Effector memory CD8-positive, alpha-beta T cell (primary cell): ENCODE measurements around the gene SIL1.
"Not testable (repeated sequence)": the region's sequence is repeated elsewhere in the genome, so short reads cannot be mapped to it uniquely, and the experiment has no call there.

Experiments used
- ATAC-seq: fragments of 150-1000 bp; cut with Tn5 transposase; replicated peaks from 2 replicates; pipeline ENCODE4 v1.10.0; 2021; ENCODE audit warnings: mild to moderate bottlenecking, moderate library complexity
- DNase-seq, 3 experiments: peaks; one replicate each; pipeline ENCODE4 v3.0.0; 2021
- H3K27ac Mint-ChIP-seq, 2 donors: one replicate each; pipeline ENCODE4 v1.8.0; 2022; ENCODE audit warnings: mild to moderate bottlenecking in 2 of 2, mixed read lengths in 2 of 2, moderate library complexity in 2 of 2
- H3K27me3 Mint-ChIP-seq, 2 donors: one replicate each; pipeline ENCODE4 v1.8.0; 2022; ENCODE audit warnings: mixed read lengths in 2 of 2
- H3K36me3 Mint-ChIP-seq: one replicate; pipeline ENCODE4 v1.8.0; 2022; ENCODE audit warnings: mild to moderate bottlenecking, moderate library complexity, mixed read lengths; ENCODE audit not compliant: insufficient read depth
- H3K4me1 Mint-ChIP-seq, 2 donors: one replicate each; pipeline ENCODE4 v1.8.0; 2022; ENCODE audit warnings: low read depth in 2 of 2, mixed read lengths in 2 of 2
- H3K4me3 Mint-ChIP-seq, 2 donors: one replicate each; pipeline ENCODE4 v1.8.0; 2022; ENCODE audit warnings: mild to moderate bottlenecking in 2 of 2, mixed read lengths in 2 of 2, moderate library complexity in 2 of 2
- H3K9me3 Mint-ChIP-seq, 2 donors: one replicate each; pipeline ENCODE4 v1.8.0; 2022; ENCODE audit warnings: mixed read lengths in 2 of 2

The SIL1 gene

DNA sequence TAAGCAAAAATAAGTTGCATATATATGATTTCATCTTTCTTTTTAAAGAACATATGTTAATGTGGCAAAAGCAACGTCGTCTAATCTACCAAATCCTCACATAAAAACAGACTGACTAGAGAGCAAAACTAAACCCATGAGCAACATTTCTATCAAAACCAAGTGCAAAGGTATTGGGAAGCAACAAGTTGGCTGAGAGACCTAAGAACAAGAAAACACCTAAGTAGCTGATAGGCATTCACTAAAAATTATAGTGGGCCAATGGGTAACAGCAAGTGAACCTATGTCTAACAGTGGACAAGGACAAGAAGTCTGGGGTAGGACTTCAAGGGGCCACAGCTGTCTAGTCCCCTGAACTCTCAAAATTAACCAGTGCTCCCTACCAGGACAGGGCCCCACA lies 130.1 kb downstream of the SIL1 start:
- H3K27ac Mint-ChIP-seq: peak overlapping the region; percentile 10 to 73
- DNase-seq (no peak), ATAC-seq (no peak)
- no peaks in the 10 kb centered on the region for H3K9me3 Mint-ChIP-seq
- H3K4me3 Mint-ChIP-seq: peak overlapping the region in 1 of 2 donors; percentile 1
- H3K36me3 Mint-ChIP-seq: no peaks in the 10 kb centered on the region
- peaks cover 8 to 16% of the 10 kb centered on the region in 2 donors for H3K4me1 Mint-ChIP-seq
- H3K27me3 Mint-ChIP-seq: no peaks in the 10 kb centered on the region

DNA sequence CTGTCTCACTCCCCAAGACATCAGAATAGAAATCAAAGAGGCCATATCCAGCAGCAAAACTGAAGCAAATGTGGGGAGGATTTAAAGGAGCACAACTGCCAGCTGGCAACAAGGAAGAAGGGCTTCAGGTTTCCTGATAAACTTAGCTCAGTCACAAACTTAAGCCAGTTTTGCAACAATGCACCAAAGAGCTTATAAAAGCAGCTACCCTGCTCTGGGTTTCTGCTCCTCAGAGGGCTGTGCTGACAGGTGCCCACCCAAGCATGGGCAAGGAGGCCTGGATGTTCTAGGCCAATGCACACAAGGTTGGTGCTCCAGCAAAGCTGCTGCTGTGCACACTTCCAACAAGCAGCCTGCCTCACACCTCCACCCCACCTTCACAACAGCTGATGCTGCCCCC lies 132.9 kb downstream of the SIL1 start:
- Mint-ChIP-seq H3K9me3 (no peaks in the 10 kb centered on the region), H3K27me3 (no peaks in the 10 kb centered on the region), H3K36me3 (no peaks in the 10 kb centered on the region), H3K4me1 (peaks cover 9 to 16% of the 10 kb centered on the region in 2 donors), H3K27ac (no peak overlapping the region), H3K4me3 (no peak overlapping the region)
- no peak for ATAC-seq
- DNase-seq: no peak

DNA sequence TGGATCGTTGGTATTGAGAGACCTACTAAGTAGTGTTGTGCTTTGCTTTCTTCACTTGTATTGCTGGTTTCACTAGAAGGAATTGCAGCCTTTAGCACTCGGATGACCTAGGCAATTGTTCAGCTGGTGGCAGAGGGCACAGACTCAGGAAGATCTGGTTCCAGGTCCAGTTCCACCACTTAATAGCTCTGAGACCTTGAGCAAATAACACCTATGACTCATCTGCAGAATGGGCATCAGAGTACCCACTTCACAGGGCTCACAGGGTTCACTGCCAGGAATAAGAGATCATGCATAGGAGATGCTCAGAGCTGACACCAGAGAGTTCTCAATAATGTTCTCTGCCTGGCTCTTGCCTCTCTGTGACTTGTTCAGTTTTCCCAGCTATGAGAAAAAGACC lies 133.6 kb downstream of the SIL1 start:
- DNase-seq (no peak), ATAC-seq (no peak)
- Mint-ChIP-seq H3K4me1 (peaks cover 9 to 16% of the 10 kb centered on the region in 2 donors), H3K27me3 (no peaks in the 10 kb centered on the region), H3K36me3 (no peaks in the 10 kb centered on the region), H3K4me3 (no peak overlapping the region), H3K27ac (no peak overlapping the region), H3K9me3 (no peaks in the 10 kb centered on the region)

DNA sequence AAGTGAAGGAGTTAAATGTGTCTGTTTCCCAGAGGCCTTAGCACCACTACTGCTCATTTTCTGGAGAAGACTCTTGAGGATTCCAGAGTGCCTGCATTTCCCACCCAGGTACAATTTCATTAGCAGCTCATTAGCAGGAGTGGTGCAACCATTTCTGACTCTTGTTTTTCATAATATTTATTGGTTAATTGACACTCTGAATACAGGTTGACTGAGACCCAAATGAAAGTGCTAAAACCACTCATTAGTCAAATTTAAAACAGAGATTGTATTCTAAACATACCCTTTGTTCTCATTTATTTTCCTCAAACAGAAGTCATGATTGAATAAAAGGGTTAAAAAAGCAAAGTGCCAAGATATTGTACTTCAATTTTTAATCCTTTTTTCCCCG lies 134.5 kb downstream of the SIL1 start:
- Mint-ChIP-seq H3K27me3 (no peaks in the 10 kb centered on the region), H3K27ac (no peak overlapping the region), H3K9me3 (no peaks in the 10 kb centered on the region), H3K4me3 (no peak overlapping the region), H3K4me1 (peaks cover 9 to 13% of the 10 kb centered on the region in 2 donors), H3K36me3 (no peaks in the 10 kb centered on the region)
- ATAC-seq (no peak), DNase-seq (no peak)

DNA sequence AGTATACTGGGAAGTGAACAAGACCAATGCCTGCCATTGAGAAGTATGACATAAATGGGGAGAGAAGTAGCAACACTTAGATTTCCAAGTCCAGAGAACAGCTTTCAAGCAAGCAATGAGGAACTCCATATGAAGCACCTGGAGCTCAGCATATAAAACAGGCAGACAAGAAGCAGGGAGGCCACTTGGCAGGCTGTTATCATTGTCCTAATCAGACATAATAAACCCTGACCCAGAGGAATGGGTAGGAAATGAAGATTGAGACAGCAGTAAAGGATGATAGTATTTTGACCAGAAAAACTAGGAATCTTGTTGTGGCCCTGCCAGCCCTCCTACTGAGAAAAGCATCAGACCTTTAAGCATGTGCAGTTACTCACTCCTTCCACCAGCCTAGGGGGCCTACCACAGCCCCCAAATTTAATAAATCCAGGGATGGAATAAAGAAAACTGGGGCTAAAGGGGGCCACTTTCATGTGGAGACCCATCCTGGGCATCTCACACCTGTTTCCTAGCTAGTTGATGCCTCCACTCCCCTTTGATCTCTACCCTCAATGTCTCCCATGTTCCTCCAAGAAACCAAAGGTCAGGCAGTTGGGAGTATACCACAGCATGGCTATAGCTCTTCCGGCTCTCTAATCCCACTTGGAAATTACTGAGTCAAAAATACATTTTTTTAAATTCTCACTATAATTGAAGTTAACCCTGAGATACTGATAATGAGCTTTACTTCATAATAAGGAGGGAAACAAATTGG lies 135.1 kb downstream of the SIL1 start:
- H3K4me1 Mint-ChIP-seq: peaks cover 5 to 9% of the 10 kb centered on the region in 2 donors
- H3K36me3 Mint-ChIP-seq: no peaks in the 10 kb centered on the region
- no peak for ATAC-seq
- DNase-seq: no peak
- H3K27me3 Mint-ChIP-seq: no peaks in the 10 kb centered on the region
- H3K4me3 Mint-ChIP-seq: no peak overlapping the region
- H3K9me3 Mint-ChIP-seq: no peaks in the 10 kb centered on the region
- H3K27ac Mint-ChIP-seq: no peak overlapping the region

DNA sequence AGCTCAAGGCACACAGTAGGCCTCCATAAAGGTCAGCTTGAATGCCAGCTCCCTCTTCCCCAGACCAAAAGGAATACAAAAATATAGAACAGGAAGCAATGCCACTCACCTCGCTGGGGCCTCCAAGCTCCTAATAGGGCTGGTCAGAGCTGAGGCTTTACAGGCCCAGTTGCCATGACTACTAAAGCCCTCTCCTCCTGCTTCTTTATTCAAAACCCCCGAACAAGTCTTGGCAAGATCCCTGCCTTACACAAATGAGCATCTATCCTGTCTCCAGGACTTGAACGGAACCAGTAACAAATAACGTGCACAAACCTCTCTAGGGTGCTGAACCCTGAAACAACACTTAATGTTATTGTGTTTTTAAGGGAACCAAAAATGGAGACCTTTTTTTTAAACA lies 136.3 kb downstream of the SIL1 start:
- Mint-ChIP-seq H3K9me3 (no peaks in the 10 kb centered on the region), H3K27me3 (no peaks in the 10 kb centered on the region), H3K36me3 (no peaks in the 10 kb centered on the region), H3K4me3 (no peak overlapping the region), H3K27ac (no peak overlapping the region), H3K4me1 (peaks cover 3 to 6% of the 10 kb centered on the region in 2 donors)
- no peak for DNase-seq
- ATAC-seq: no peak

DNA sequence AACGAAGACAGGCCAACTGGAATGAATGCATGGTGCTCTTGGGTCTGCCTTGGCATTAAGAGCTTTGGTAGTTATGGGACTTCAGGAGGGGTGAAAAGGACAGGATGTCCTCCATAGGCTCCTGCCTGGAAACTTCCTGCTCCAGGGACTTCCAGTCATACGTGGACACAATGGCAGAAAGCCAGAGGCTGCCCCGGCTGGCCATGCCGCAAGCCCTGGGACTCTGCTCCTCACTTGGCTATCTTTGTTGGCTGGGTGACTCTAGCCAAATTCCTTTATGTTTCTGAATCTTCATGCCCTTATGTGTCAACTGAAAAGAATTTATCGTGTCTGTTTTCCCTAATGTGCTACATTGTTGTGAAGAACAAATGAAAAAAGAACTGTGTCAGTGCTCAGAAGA lies 136.9 kb downstream of the SIL1 start:
- no peak overlapping the region for H3K4me3 Mint-ChIP-seq
- peaks cover 3 to 6% of the 10 kb centered on the region in 2 donors for H3K4me1 Mint-ChIP-seq
- ATAC-seq (no peak), DNase-seq (no peak)
- no peaks in the 10 kb centered on the region for H3K27me3 Mint-ChIP-seq
- no peaks in the 10 kb centered on the region for H3K36me3 Mint-ChIP-seq
- no peaks in the 10 kb centered on the region for H3K9me3 Mint-ChIP-seq
- no peak overlapping the region for H3K27ac Mint-ChIP-seq

DNA sequence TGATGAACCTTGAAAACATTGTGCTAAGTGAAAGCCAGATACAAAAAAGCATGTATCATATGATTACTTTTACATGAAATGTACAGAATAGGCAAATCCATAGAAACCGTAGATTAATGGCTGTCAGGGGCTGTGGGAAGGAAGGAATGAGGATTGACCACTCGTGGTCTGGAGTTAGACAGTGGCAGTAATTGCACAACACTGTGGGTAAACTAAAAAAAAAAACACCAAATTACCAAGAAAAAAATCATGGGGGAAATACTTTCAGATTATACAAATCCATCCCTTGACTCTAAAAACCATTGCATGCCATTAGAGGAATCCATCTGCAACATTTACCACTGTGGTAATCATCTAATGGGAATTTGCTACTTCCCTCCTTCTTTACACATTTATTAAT lies 140.0 kb downstream of the SIL1 start:
- Mint-ChIP-seq H3K4me3 (no peak overlapping the region), H3K4me1 (peaks cover 0 to 3% of the 10 kb centered on the region in 2 donors), H3K36me3 (no peaks in the 10 kb centered on the region), H3K9me3 (no peaks in the 10 kb centered on the region), H3K27me3 (no peaks in the 10 kb centered on the region), H3K27ac (no peak overlapping the region)
- ATAC-seq (no peak), DNase-seq (no peak)

DNA sequence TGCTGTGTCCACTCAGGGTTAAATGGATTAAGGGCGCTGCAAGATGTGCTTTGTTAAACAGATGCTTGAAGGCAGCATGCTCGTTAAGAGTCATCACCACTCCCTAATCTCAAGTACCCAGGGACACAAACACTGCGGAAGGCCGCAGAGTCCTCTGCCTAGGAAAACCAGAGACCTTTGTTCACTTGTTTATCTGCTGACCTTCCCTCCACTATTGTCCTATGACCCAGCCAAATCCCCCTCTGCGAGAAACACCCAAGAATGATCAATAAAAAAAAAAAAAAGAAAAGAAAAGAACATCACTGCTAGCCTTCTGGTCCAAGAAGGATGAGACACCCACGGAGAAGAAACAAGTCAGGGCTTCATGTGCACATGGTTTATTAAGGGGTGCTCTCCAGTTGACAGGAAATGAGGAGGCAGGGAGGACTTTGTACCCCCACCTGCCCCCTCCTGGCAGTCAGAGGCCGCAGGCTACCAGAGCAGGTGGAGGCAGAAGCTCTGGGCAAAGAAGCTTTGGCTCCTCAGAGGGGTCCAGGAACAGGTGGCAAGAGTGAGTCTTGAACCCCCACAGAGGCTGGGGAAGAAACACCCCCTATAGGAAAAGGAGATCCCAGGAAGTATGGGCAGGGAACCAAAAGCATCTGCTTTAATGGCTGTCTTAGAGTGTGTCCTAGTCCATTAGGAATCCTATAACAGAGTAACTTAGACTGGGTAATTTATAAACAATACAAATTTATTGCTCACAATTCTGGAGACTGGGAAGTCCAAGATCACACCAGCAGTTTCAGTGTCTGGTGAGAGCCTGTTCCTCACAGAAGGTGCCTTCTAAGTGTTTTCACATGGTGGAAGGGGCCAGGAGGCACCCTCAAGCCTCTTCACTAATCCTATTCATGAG lies 140.9 kb downstream of the SIL1 start:
- not testable (repeated sequence) for H3K4me1 Mint-ChIP-seq, H3K27ac Mint-ChIP-seq, ATAC-seq, H3K4me3 Mint-ChIP-seq, H3K9me3 Mint-ChIP-seq, DNase-seq, H3K27me3 Mint-ChIP-seq, H3K36me3 Mint-ChIP-seq

DNA sequence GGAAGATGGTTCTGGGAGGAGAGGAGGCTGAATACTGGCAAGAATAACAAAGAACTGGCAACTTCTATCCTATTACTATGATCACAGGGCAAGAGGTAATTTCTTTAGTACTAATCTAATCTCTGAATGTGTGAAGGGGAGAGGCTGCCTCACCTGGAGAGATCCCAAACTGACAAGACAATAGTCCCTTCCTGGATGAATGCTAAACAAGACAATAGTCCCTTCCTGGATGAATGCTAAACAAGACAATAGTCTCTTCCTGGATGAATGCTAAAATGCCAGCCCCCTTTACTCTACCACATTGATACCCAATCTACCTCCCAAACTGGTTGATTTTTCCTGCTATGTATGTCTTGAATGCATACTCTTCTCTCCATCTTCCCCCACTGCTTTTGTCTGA lies 145.2 kb downstream of the SIL1 start:
- no peak overlapping the region for H3K4me3 Mint-ChIP-seq
- no peaks in the 10 kb centered on the region for H3K27me3 Mint-ChIP-seq
- ATAC-seq: no peak
- no peak overlapping the region for H3K27ac Mint-ChIP-seq
- no peaks in the 10 kb centered on the region for H3K36me3 Mint-ChIP-seq
- no peak for DNase-seq
- H3K9me3 Mint-ChIP-seq: no peaks in the 10 kb centered on the region
- no peaks in the 10 kb centered on the region for H3K4me1 Mint-ChIP-seq

DNA sequence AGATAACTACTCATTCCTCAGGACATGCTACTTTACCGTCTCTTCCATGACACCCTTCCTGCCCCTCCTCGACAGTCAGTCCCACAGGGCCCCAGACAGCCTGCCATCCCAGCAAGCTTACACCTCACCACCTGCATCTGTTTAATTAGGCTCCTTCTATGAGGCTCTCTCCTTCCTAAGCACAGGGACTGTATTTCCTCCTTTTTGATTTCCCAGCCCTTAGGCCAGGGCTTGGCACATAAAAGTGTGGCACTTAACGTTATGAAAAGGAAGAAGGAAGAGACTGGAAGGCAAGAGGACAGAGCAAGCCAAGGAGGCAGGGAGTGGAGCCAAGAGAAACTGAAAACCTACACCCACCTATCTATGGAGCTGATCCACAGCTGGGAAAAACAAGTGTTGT lies 146.8 kb downstream of the SIL1 start:
- Mint-ChIP-seq H3K36me3 (no peaks in the 10 kb centered on the region), H3K4me1 (no peaks in the 10 kb centered on the region), H3K27ac (no peak overlapping the region), H3K4me3 (no peak overlapping the region), H3K27me3 (no peaks in the 10 kb centered on the region), H3K9me3 (no peaks in the 10 kb centered on the region)
- ATAC-seq (no peak), DNase-seq (no peak)

DNA sequence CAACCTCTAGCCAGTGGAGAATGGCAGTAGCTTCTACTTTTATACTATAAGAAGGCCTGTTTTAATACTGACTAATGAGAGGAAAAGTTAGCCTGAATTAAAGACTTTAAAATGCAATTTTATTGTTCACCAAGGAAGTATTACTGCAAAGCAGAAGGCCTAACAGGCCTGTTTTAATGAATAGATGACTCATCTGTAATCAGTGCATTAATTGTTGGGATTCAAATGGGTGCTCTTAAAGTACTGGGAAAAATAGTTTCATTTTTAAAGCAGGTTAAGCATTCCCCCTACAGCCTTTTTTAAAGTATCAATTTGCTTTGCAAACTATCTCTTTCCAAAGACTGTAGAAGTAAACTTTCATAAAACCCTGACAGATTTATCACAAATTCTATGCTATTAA lies 147.7 kb downstream of the SIL1 start:
- H3K9me3 Mint-ChIP-seq: no peaks in the 10 kb centered on the region
- DNase-seq (no peak), ATAC-seq (no peak)
- no peak overlapping the region for H3K4me3 Mint-ChIP-seq
- H3K27ac Mint-ChIP-seq: no peak overlapping the region
- H3K27me3 Mint-ChIP-seq: no peaks in the 10 kb centered on the region
- H3K36me3 Mint-ChIP-seq: no peaks in the 10 kb centered on the region
- no peaks in the 10 kb centered on the region for H3K4me1 Mint-ChIP-seq

DNA sequence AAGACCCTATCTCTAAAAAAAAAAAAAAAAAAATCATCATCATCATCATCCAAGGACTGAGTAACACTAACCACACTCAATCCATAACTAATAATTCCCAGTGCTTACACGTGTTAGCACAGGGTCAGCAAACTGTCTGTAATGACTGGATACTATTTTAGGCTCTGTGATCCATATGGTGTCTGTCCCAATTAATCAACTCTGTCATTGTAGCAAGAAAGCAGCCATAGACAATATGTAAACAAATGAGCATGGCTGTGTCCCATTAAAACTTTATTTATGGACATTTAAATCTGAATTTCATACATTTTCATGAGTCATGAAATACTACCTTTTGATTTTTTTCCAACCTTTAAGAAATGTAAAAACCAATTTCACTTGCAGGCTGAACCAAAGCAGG lies 148.4 kb downstream of the SIL1 start:
- Mint-ChIP-seq H3K27ac (no peak overlapping the region), H3K36me3 (no peaks in the 10 kb centered on the region), H3K4me1 (no peaks in the 10 kb centered on the region), H3K27me3 (no peaks in the 10 kb centered on the region), H3K4me3 (no peak overlapping the region), H3K9me3 (no peaks in the 10 kb centered on the region)
- ATAC-seq (no peak), DNase-seq (no peak)

DNA sequence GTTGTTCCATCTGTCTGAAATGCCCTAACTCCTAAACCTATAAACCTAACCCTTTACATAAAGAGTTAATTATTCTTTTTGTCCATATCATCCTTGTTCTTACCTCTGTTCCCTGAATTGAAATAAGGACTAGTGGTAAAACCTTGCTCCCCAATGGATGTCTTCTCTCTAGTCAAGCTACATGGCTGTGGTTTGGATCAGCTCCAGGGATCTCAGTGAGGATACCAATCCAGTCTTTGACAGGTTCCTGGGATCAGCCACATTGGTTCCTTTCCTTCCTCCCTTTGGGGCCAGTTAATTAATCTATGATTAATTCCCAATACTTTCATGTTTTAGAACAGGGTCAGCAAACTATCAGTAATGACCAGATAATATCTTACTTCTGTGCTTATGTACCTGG lies 151.6 kb downstream of the SIL1 start:
- H3K27ac Mint-ChIP-seq: no peak overlapping the region
- no peak overlapping the region for H3K4me3 Mint-ChIP-seq
- no peaks in the 10 kb centered on the region for H3K4me1 Mint-ChIP-seq
- no peaks in the 10 kb centered on the region for H3K27me3 Mint-ChIP-seq
- no peak for ATAC-seq
- DNase-seq: no peak
- no peaks in the 10 kb centered on the region for H3K9me3 Mint-ChIP-seq
- no peaks in the 10 kb centered on the region for H3K36me3 Mint-ChIP-seq
